Stimulated activated CD8-positive, alpha-beta memory T cell treated with anti-CD3 and anti-CD28 coated beads, Interleukin-2, amount 100 ng/mL, for 1 hour (primary cell): ENCODE results near the gene FBXO4.
"Not testable (repeated sequence)": the region's sequence is repeated elsewhere in the genome, so short reads cannot be mapped to it uniquely, and the experiment has no call there.

Experiments
- DNase-seq, 2 donors: peaks; one replicate each; pipeline ENCODE4 v3.0.0-alpha.2; 2020; ENCODE audit warnings: low read depth in 2 of 2

FBXO4 gene

DNA sequence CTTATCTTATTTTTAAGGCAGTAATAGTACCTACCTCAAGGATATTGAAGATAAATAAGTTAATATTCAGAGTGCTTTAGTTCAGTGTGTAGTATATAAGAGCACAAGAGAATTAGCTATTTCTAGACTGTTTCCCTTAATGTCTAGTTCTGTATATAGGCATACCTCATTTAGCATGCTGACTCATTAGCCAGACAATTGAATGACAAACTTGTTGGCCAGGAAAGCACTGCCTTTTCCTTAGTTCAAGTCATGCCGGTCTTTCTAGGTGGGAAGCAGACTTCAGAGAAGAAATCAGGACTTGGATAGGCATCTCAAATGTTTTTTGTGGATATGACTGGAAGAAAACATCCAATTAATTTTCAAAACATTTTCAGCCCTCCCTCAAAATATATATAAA is 3.2 kb upstream of the FBXO4 start:
- no peak for DNase-seq

DNA sequence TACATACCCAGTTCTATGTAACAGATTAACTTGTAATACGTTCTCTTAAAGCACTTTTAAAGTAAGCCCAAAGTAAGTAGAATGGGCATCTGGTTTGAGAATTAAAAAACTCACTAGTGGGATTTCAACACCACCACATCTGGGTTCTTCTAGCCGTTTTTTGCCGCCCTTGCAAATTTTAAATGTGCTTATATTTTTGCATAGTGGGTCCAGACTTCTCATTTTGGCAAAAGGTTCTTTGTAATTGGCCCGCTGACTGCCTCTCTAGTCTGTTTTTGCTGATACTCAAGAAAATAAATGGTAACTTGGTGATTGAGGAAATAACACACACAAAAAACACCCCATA is 582 bp upstream of the FBXO4 start:
- DNase-seq: no peak

DNA sequence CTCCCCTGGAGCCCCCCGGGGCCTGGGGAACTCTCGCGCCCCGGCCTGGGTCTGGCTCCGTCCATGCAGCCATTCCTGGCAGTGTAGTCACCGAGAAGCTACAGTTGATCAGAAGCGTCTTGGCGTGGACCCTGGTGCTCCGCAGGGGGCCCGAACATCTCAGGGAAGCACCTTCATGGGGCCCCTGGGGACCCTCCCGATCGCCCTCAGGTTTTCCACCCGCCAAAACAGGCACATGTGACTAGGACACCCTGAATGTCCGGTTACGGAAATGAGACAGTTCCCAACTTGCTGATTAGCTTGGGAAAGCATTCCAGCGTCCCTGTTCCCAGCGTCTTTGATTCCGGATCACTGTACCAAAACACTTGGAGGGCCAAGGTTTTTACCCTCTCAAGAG is 472 bp downstream of the FBXO4 start:
- peak in 1 of 2 donors; percentile 3 for DNase-seq

DNA sequence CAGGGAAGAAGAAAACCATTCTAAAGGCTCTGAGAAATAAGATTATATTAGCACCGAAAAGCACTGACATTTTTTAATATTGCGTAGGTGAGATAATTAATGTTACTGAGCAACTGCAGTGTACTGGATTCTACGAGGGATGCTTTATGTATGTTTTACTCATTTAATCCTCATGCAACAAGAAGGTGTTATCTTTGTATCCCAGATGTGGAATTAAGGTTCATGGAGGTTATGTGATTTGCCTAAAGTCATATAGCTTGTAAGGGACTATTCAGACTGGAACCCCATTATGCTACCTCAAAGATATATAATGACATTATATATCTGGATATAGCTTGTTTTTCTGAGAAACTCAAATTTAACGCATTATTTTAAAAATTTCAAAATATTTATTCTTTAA is 2.5 kb downstream of the FBXO4 start:
- DNase-seq: no peak

DNA sequence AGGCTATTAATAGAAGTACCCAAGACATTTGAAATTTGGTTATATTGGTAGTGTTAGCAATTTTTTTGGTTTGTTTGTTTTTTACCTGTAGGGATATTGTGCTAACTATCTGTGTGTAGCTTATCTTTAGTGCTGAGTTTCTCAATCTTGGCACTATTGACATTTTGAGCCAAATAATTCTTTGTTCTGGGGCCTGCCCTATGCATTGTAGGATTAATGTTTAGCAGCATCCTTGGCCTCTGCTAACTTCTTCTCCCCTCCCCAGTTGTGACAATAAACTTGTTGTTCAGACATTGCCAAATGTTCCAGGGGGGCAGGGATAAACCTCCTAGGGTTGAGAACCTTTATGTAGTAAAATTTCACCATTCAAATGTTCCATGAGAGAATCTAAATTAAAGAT is 4.0 kb downstream of the FBXO4 start:
- no peak for DNase-seq

DNA sequence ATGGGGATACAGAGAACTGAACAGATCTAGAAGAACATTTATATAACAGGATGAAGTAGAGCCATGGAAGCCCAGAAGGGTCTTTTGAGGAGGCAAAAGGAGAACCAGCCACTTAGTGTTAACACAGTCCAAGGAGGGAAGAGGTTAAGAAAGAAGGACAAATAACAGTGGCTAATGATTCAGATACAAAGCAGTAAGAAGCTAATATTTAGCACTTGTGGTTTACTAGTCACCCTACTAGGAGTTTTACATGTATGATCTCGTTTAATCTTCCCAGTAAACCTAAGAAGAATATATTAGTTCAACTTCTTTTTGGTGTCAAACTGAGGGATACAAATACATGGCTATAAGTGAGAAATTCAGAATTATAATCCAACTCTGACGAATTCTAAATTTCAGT is 7.7 kb downstream of the FBXO4 start:
- no peak for DNase-seq

DNA sequence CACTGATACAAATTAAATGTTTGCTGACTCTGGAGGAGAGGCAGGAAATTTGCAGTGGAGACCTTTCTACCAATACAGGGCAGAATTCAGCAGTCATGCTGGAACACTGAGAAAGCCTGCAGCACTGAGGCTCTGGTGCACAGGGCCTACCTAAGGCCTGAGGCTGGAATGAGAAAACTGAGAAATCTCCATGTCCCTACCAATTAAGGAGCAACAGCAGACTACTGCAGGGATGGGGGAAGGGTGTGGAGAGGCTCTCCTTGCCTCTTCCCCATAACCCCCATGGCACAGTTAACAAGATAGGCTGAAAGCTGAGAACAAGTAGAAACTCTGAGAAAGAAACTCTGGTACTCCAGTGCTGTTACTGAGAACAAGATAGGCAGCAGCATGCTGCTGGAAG is 10.5 kb downstream of the FBXO4 start:
- DNase-seq: no peak

DNA sequence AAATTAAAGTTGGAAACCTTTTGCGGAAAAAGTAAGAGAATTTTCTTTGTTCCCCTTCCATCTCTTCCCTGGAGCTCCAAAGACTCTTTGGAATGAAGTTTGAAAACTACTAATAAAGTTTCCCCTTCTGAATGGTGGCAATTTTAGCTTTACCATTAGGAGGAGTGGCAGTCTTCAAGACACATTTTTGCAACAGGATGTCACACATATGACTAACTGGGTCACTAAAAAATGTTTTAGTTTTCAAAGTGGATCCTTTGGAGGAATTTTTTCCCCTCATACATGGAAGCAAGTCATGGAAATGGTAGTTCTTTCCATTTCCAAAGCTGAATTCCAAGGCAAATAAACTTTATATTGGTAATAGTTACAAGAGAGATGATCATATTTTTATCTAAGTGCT is 15.6 kb downstream of the FBXO4 start:
- no peak for DNase-seq

DNA sequence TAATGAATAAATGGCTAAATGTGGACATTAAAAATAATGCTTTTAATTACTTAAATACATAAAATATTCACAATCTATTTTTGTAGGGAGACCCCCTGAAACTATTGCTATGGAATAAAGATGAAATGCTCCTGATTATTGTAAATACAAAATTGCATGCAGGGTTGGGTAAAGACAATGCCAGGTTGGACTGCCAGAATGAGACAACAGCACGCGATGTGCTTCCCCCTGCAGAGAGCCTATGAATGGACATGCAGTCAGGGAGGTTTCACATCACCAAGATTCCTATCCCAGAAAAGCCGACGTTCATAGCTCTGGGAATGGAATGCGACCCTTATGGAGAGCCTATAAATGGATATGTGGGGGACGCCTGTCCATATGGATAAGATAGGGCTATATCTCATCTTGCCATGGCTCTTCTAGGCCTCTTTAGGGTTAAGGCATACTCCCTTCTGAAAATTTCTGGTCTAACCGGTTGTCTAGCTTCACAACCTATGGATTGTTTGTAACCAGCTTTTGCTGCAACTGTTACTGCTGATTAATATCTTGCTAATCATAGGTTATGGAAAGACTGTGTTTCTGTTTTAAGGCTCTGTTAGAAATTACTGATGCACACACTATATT is 20.4 kb downstream of the FBXO4 start:
- DNase-seq: not testable (repeated sequence)

DNA sequence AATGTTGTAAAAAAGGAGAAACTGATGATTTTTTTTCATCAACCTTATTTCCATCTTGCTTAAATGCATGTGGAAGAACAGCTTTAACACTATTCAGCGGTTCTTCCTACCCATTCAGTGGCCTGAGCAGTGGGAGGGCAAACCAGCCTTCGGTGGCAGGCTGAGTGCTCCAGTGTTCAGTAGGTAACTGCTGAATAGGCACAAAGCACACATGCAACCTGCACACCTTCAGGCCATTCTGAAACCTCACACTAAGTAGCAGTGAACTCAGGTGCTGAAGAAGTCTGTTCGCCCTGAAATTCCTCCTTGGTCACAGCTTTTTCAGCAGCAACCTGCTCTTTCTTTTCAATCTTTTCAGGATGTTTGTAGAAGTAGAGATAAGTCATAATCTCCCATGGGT is 26.1 kb downstream of the FBXO4 start:
- DNase-seq: no peak

DNA sequence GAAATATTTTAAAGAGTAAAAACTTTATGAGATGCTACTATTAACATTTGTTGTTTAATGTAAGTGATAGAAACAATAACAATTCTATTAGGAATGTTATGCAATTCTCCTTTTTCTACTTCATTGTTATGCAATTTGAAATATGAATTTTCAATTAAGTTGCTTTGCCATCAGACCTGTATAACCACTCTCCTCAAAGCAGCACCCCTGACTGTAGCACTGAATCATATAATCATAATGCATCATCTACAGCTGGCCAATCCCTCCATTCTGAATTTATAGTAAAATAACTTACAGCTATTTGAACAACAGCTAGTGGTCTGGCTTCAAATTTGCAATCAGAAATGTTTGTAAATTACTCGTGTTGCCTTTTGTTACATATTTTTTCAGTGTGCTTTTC is 29.2 kb downstream of the FBXO4 start:
- no peak for DNase-seq

DNA sequence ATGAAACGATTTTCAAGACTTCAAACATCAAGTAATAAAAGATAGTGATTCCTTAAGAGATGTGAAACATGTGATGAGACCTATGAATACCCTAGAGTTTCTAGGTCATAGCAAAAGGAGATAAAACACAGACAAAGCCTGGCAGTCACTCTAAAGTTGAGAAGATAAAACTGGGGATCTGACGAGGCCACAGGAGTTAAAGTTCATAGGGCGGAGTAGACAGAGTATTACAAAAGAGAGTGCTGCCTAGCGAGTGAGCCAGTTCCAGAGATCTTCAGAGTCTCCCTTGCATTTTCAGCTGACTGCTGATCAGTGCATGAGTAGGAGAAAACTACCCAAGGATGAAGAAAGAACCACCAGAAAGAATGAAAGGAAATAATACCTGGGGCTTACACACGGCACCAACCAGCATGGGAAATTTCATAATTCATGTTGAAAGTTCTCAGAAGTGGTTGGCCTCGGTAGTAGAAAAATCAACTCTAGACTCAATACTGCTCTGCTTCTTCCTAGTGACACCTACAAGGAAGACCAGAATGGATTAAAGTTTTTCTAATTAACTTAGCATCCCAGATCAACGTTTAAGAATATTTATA is 30.4 kb downstream of the FBXO4 start:
- no peak for DNase-seq

DNA sequence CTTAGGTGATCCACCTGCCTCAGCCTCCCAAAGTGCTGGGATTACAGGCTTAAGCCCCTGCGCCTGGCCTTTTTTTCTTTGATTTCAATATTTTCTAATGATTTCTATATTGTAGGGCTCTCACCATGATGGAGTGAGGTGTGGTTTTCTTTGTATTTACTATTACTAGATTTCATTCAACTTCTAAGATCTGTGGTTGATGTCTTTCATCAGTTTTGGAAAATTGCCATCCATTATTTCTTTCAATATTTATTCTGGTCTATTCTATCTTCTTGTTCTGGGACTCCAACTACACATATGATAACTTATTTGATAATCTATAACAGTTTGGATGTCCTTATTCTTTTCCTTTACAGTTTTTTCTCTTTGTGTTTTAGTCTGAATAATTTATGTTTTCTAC is 31.9 kb downstream of the FBXO4 start:
- DNase-seq: no peak

DNA sequence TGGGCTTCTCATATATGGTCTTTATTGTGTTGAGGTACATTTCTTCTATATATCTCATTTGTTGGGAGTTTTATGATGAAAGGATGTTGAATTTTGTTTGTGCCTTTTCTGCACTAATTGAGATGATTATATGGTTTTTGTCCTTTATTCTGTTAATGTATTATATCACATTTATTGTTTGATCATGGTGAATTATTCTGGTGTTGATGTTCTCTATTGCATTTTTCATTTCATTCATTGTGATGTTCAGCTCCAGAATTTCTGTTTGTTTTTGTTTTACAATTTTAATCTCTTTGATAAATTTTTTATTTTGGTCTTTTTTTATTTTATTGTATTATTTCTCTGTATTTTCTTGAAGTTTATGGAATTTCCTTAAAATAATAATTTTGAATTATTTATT is 35.4 kb downstream of the FBXO4 start:
- no peak for DNase-seq

DNA sequence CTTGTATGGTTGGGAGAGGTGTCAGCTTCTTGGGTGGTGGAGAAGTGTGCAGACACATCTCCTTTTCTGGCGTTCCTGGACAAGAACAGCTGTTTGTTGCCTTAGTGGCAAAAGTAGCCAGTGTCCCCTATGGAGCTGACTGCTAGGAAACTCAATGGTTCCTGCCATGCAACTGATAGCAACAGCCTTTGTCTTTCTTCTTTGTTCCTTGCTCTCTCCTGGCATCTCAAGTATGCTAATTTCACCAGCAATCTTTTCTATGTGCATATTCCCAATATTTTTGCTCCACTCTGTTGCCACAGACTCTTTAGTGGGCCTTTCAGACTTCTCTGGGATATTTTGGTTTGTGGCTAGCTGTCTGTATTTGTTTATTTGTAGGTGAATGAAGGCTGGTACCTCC is 36.7 kb downstream of the FBXO4 start:
- DNase-seq: no peak

DNA sequence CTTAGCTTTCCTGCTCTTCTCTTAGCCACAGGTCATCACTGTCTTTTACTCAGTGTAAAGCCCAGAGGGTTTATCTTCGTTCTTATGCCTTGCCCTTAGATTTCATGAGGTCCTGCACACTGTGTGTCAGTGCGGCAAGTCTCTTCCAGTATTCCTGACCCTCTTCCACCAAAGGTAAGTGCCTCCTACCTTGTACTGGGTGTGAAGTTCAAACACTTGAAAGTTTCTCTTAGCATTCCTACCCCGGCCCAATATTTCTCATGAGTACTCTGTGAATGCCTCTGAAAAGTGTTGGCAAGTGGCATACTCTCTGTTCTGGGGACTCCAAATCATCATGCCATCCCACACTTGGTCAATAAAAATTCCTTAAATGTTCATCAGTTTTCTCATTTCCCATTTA is 37.4 kb downstream of the FBXO4 start:
- no peak for DNase-seq

DNA sequence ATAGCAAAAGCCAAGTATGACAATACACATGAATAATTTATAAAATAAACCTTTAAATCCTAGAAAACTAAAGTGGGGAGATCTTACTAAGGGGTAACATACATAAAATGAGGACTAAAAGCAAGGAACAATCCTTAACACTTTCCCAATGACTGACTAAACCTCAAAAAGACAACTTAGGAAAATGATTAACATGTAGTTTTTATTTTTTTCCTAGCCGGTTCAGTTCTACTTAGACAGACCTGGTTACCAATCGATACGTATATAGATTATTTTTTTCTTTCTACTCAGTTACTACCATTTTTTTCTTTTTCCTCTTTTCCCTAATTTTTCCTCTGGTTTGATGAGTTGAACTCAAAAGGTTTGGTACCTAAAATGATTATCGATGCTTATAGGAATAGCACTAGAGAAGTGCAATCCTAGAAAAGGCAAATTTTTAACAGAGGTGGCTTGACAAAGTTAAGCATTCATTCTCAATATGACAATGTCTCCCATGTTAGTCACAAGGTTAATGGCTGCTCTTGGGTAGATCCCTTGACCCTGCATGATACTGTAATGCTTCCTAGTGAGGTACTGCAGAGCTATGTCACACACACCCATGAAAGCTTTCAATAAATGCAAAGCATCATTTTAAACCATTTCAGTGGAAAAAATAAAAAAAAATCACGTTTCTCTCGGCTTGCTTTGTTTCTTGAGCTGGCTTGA is 41.5 kb downstream of the FBXO4 start:
- no peak for DNase-seq

DNA sequence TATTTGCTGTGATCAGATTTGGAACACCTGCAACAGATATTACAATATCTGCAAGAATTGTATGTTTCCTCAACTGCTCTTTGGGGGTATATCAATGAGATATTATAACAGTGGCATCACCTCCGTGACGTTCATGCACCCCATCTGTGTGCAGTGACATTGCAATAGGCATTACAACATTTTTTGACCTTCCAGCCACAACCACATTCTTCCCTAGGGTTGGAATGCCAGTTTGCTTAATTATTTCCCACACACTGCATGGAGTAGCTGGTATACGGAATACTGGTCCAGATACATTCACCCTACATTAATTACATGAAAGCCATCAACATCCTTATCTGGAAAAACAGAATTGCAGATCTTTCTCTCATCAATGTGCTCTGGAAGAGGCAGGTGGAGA is 42.3 kb downstream of the FBXO4 start:
- DNase-seq: no peak

DNA sequence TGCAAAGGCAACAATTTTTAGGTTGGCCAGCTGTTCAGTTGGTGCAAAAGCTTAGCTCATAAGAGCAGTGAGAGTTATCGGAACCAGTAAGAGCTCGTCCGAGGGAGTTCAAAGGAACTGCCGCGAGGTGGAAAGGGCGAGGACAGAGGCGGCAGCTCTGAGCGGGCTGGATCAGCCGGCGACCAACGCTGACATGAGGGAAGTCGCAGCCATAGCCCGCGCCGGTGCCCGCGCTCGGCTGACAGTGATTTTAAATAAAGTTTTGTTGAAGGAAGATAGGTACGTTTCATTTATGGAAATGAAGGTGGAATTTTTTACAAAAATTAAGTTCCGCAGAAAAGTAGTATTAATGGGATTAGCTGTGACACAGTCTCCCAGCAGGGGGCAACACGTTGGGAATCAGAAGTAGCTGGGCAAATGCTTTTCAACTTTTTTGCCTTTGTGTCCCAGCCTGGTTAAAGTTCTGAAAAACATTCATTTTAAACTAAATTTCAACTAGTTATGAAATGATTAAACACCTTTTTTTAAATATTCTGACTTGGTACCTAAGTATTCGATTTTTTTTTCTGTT is 43.2 kb downstream of the FBXO4 start:
- DNase-seq: no peak

DNA sequence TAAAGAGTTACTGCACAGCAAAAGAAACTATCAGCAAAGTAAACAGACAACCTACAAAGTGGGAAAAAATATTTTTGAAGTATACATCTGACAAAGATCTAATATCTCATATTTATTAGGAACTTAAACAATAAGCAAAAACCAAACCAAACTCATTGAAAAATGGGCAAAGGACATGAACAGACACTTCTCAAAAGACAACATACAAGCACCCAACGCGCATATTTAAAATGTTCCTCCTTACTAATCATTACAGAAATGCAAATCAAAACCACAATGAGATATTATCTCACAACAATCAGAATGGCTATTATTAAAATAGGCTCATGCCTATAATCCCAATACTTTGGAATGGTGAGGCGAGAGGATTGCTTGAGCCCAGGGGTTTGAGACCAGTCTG is 48.0 kb downstream of the FBXO4 start:
- no peak for DNase-seq

DNA sequence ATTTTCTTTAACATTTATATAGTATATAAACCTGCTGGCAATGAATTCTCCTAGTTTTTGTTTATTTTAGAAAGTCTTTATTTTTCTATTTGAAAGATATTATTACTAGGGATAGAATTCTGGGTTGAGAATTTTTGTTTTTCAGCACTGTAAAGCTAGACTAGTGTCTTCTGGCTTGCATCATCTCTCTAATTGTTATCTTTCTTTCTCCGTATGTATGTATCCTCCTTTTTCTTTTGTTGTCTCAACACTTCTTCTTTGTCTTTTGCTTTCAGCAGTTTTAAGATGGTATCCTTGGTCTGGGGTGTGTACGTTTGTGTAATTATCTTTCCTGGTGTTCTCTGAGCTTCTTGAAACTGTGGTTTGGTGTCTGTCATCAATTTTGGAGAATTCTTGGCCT is 48.8 kb downstream of the FBXO4 start:
- DNase-seq: no peak

DNA sequence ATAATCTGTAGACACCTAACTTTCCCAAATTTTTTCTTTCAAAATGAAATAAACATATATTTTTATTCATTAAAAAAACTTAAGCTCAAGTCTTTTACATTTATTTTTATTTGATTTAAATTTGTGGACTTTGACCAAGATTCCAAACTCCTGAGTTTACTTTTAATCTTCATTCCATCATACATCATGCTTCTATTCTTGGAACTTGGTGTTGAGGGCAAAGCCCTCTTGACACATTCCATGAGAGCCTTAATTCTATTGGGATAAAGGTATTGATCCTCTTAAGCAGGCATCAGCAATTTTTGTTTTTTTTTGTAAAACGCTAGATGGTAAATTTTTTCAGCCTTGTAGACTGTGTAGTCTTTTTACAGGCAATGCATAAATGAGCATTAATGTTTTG is 53.6 kb downstream of the FBXO4 start:
- DNase-seq: no peak

DNA sequence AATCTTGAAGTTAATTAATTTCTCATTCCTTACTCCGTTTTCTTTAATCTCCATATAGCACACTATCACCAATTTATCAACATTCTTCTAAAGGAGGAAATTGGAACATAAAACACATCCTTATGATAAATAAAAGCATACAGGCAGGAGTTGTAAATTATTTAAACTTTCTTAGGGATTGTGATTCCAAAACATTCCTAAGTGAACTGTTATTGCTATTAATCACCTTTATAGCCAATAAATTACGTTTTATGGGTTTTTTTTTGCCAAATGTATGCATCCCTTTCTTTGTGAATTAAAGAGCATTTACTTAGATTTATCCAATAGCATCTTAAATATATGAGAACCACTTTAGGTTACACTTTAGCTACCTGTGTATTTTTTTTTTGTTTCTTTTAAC is 55.3 kb downstream of the FBXO4 start:
- DNase-seq: no peak
